ENCODE results near the gene FPR2. TPM values are rescaled to one million over a fixed set of nuclear protein-coding genes. Genes with fewer than 3 reads are reported as not detected.

The FPR2 gene
- total RNA-seq, 1 experiment from 2014 or later: not detected

DNA sequence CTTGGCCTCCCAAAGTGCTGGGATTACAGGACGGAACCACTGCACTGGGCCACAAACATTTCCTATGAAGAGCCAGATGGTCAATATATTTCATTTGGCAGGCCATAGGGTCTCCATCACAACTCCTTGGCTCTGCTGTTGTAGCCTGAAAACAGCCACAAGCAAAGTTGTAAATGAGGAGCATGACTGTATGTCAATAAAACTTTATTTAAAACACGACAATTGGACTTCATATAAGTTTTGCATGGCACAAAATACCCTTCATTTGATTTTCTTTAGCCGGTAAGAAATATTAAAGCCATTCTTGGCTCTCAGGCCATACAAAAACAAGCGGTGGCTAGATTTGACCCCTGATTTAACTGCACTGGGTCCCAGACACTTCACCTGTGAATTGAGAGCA is 6.2 kb upstream of the FPR2 start:
- no peak overlapping the region for H3K4me3 ChIP-seq (ENCODE audit: low read depth, low read length)
- no peaks in the 10 kb centered on the region for H3K9me3 ChIP-seq
- intact Hi-C loops (cut with micrococcal nuclease; ENCODE audit: unreplicated experiment): no loop called here
- no TSS peak for BruUV-seq (replicated peaks)
- TF ChIP-seq, protein P1, sequence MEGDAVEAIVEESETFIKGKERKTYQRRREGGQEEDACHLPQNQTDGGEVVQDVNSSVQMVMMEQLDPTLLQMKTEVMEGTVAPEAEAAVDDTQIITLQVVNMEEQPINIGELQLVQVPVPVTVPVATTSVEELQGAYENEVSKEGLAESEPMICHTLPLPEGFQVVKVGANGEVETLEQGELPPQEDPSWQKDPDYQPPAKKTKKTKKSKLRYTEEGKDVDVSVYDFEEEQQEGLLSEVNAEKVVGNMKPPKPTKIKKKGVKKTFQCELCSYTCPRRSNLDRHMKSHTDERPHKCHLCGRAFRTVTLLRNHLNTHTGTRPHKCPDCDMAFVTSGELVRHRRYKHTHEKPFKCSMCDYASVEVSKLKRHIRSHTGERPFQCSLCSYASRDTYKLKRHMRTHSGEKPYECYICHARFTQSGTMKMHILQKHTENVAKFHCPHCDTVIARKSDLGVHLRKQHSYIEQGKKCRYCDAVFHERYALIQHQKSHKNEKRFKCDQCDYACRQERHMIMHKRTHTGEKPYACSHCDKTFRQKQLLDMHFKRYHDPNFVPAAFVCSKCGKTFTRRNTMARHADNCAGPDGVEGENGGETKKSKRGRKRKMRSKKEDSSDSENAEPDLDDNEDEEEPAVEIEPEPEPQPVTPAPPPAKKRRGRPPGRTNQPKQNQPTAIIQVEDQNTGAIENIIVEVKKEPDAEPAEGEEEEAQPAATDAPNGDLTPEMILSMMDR (IDR thresholded peaks at IDR 0.05; ENCODE audit: insufficient read depth in 1 of 2, low read depth in 1 of 2, low read length in 1 of 2, severe bottlenecking in 1 of 2, unreplicated experiment in 1 of 2): no peak
- H3K27ac Mint-ChIP-seq (ENCODE audit: unreplicated experiment): no peak overlapping the region
- H3K4me3 Mint-ChIP-seq (ENCODE audit: unreplicated experiment): no peak overlapping the region
- H3K36me3 Mint-ChIP-seq (ENCODE audit: insufficient read depth, unreplicated experiment): no peaks in the 10 kb centered on the region
- no peak for DNase-seq
- no peaks in the 10 kb centered on the region for H3K36me3 ChIP-seq (ENCODE audit: control insufficient read depth, insufficient read depth, low read length)
- ChIA-PET POLR2A (no interaction called here), CTCF (no interaction called here)
- peaks cover 37% of the 10 kb centered on the region for H3K9me3 Mint-ChIP-seq (ENCODE audit: unreplicated experiment)
- H3K4me1 ChIP-seq: no peaks in the 10 kb centered on the region
- no peaks in the 10 kb centered on the region for H3K27me3 ChIP-seq (replicated peaks; ENCODE audit: control insufficient read depth, insufficient read depth, low read length)
- H3K27me3 Mint-ChIP-seq (ENCODE audit: insufficient read depth, unreplicated experiment): peaks cover 3% of the 10 kb centered on the region
- no peaks in the 10 kb centered on the region for H3K4me1 Mint-ChIP-seq (ENCODE audit: low read depth, unreplicated experiment)

DNA sequence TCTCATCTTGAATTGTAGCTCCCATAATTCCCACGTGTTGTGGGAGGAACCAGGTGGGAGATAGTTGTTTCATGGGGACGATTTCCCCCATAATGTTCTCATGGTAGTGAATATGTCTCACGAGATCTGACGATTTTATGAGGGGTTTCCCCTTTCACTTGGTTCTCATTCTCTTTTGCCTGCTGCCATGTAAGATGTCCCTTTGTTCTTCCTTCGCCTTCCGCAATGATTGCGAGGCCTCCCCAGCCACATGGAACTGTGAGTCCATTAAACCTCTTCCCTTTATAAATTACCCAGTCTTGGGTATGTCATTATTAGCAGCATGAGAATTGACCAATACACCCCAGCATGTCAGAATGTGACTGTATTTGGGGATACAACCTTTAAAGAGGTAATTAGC is 5.4 kb upstream of the FPR2 start:
- Mint-ChIP-seq H3K9me3 (ENCODE audit: unreplicated experiment) (peaks cover 40% of the 10 kb centered on the region), H3K4me1 (ENCODE audit: low read depth, unreplicated experiment) (no peaks in the 10 kb centered on the region), H3K27ac (ENCODE audit: unreplicated experiment) (no peak overlapping the region), H3K27me3 (ENCODE audit: insufficient read depth, unreplicated experiment) (peaks cover 3% of the 10 kb centered on the region), H3K4me3 (ENCODE audit: unreplicated experiment) (no peak overlapping the region), H3K36me3 (ENCODE audit: insufficient read depth, unreplicated experiment) (no peaks in the 10 kb centered on the region)
- Histone ChIP-seq H3K4me3 (ENCODE audit: low read depth, low read length) (no peak overlapping the region), H3K4me1 (no peaks in the 10 kb centered on the region), H3K27me3 (replicated peaks; ENCODE audit: control insufficient read depth, insufficient read depth, low read length) (no peaks in the 10 kb centered on the region), H3K36me3 (ENCODE audit: control insufficient read depth, insufficient read depth, low read length) (no peaks in the 10 kb centered on the region), H3K9me3 (no peaks in the 10 kb centered on the region)
- ChIA-PET CTCF (no interaction called here), POLR2A (no interaction called here)
- no TSS peak for BruUV-seq (replicated peaks)
- TF ChIP-seq, protein P1 (IDR thresholded peaks at IDR 0.05; ENCODE audit: insufficient read depth in 1 of 2, low read depth in 1 of 2, low read length in 1 of 2, severe bottlenecking in 1 of 2, unreplicated experiment in 1 of 2): no peak
- intact Hi-C loops (cut with micrococcal nuclease; ENCODE audit: unreplicated experiment): no loop called here
- DNase-seq: no peak

DNA sequence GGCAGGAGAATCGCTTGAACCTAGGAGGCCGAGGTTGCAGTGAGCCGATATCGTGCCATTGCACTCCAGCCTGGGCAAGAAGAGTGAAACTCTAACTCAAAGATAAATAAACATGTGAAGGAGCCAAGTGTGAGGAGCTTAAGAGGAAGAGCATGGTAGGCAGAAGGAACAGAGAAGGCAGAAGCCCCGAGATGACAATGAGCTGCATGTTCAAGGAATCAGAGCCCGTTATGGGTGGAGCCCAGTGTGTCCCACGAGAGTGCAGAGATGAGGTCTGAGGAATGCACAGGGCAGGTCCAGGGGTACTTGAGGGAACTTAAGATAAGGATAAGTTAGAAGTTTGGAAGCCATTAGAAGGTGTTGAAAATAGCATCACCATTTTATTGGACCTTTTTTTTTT is 716 bp downstream of the FPR2 start:
- Mint-ChIP-seq H3K27ac (ENCODE audit: unreplicated experiment) (no peak overlapping the region), H3K36me3 (ENCODE audit: insufficient read depth, unreplicated experiment) (peaks cover 6% of the 10 kb centered on the region), H3K4me3 (ENCODE audit: unreplicated experiment) (no peak overlapping the region), H3K9me3 (ENCODE audit: unreplicated experiment) (peaks cover 31% of the 10 kb centered on the region), H3K4me1 (ENCODE audit: low read depth, unreplicated experiment) (no peaks in the 10 kb centered on the region), H3K27me3 (ENCODE audit: insufficient read depth, unreplicated experiment) (peaks cover 6% of the 10 kb centered on the region)
- no peaks in the 10 kb centered on the region for H3K4me1 ChIP-seq
- no peak for DNase-seq
- no TSS peak for BruUV-seq (replicated peaks)
- ChIA-PET CTCF (no interaction called here), POLR2A (no interaction called here)
- H3K36me3 ChIP-seq (ENCODE audit: control insufficient read depth, insufficient read depth, low read length): no peaks in the 10 kb centered on the region
- H3K27me3 ChIP-seq (replicated peaks; ENCODE audit: control insufficient read depth, insufficient read depth, low read length): no peaks in the 10 kb centered on the region
- TF ChIP-seq, protein P1 (IDR thresholded peaks at IDR 0.05; ENCODE audit: insufficient read depth in 1 of 2, low read depth in 1 of 2, low read length in 1 of 2, severe bottlenecking in 1 of 2, unreplicated experiment in 1 of 2): no peak
- intact Hi-C loops (cut with micrococcal nuclease; ENCODE audit: unreplicated experiment): no loop called here
- H3K4me3 ChIP-seq (ENCODE audit: low read depth, low read length): no peak overlapping the region
- H3K9me3 ChIP-seq: peaks cover 4% of the 10 kb centered on the region; the same call in 1 of the 2 replicates
